Omental fat pad (tissue), 4 donors: Measurements from ENCODE around the gene SLC37A3. TPM values are rescaled to one million over a fixed set of nuclear protein-coding genes. Genes with fewer than 3 reads are reported as not detected.

Experiments used
- ATAC-seq: fragments of 150-250 bp; one replicate; pipeline ENCODE4 v1.9.1; 2016; ENCODE audit warnings: mild to moderate bottlenecking, moderate library complexity; ENCODE audit not compliant: low FRiP score
- DNase-seq: peaks from one replicate; pipeline ENCODE4 v3.0.0-alpha.2; 2019; ENCODE audit warnings: low spot score
- CTCF ChIP-seq, 3 donors: fragments of 450-650 bp; IDR thresholded peaks; one replicate each; pipeline ENCODE4 v1.5.1; 2016 to 2017; ENCODE audit warnings: antibody characterized with exemption in 3 of 3, mild to moderate bottlenecking in 3 of 3, moderate library complexity in 2 of 3
- small RNA-seq: library from RNA; depleted of rRNA; stranded (forward); fragments of <200 nt; gene quantifications from one replicate; pipeline ENCODE3, GENCODE V24; 2016
- total RNA-seq, 4 donors: library from RNA; depleted of rRNA; stranded (reverse); fragments of >200 nt; gene quantifications; one replicate each; pipeline ENCODE4 v1.1.0, GENCODE V29; 2016

Gene SLC37A3
- total RNA-seq, 4 donors from 2014 or later: 64.6 to 109 (median 72.7) TPM

GRCh38 chr7:140285938-140286337 is 112.4 kb downstream of the SLC37A3 start:
- ATAC-seq (no peak), DNase-seq (no peak)
- no peak for TF ChIP-seq CTCF (IDR thresholded peaks at IDR 0.05)

- DNase-seq (no peak), ATAC-seq (no peak)
- TF ChIP-seq CTCF (IDR thresholded peaks at IDR 0.05): no peak
Observed at GRCh38 chr7:140284062-140284461, 114.3 kb downstream of the SLC37A3 start.

Small RNA genes within 50 kb of the gene (small RNA-seq; reads per million reads assigned to genes)
- not detected for gene RNA5SP247
- gene RNA5SP248: 194 reads per million, percentile 97 among the genes with 10 or more reads in this experiment

Other genes starting within 250 kb of the SLC37A3 start
- 10 to 100 TPM; 16.8 to 33.7 (median 19.2) TPM for gene KDM7A, start 221.5 kb downstream of the SLC37A3 start, total RNA-seq
- 1 to 10 TPM in 1 of 4 donors, not detected in 3; 1.3 TPM for gene RAB19, start 5.5 kb upstream of the SLC37A3 start, total RNA-seq
- gene MKRN1, start 81.0 kb upstream of the SLC37A3 start, total RNA-seq: 10 to 100 TPM; 38.1 to 61.9 (median 52.6) TPM
- 10 to 100 TPM in 3 of 4 donors, 1 to 10 TPM in 1; 6.7 to 34.7 (median 15.7) TPM for gene DENND2A, start 242.3 kb upstream of the SLC37A3 start, total RNA-seq